Loucy (cell line): ENCODE measurements around the gene PPDPF.

Source experiments
- H2AFZ ChIP-seq: fragments of 200-600 bp; sonication (generic); 2 replicates; pipeline ENCODE4 v1.6.0; 2016; ENCODE audit warnings: antibody characterized with exemption, mild to moderate bottlenecking, low read length, moderate library complexity
- H3F3A ChIP-seq: fragments of 200-600 bp; 2 replicates; pipeline ENCODE4 v1.6.0; 2016; ENCODE audit warnings: antibody characterized with exemption, low read depth, mild to moderate bottlenecking
- H3K27me3 ChIP-seq: fragments of 200-600 bp; sonication (generic); 2 replicates; pipeline ENCODE4 v1.6.1; 2014; ENCODE audit warnings: low read length, mild to moderate bottlenecking; ENCODE audit not compliant: insufficient read depth, poor library complexity, severe bottlenecking
- H3K36me3 ChIP-seq: fragments of 200-600 bp; sonication (generic); 2 replicates; pipeline ENCODE4 v1.6.1; 2016; ENCODE audit warnings: low read length; ENCODE audit not compliant: insufficient read depth
- H3K4me1 ChIP-seq: fragments of 200-600 bp; sonication (generic); 2 replicates; pipeline ENCODE4 v1.5.1; 2014; ENCODE audit warnings: low read length, mild to moderate bottlenecking; ENCODE audit not compliant: insufficient read depth, poor library complexity, severe bottlenecking
- H3K4me2 ChIP-seq: fragments of 200-600 bp; sonication (generic); 2 replicates; pipeline ENCODE4 v1.6.0; 2014; ENCODE audit warnings: antibody characterized with exemption, low read length, low read depth, mild to moderate bottlenecking; ENCODE audit not compliant: poor library complexity, severe bottlenecking
- H3K4me3 ChIP-seq: fragments of 200-600 bp; sonication (generic); 2 replicates; pipeline ENCODE4 v1.5.1; 2014; ENCODE audit warnings: low read length, mild to moderate bottlenecking, mixed read lengths; ENCODE audit not compliant: poor library complexity, severe bottlenecking
- H3K79me2 ChIP-seq: fragments of 200-600 bp; sonication (generic); 2 replicates; pipeline ENCODE4 v1.6.1; 2014; ENCODE audit warnings: low read length; ENCODE audit not compliant: insufficient read depth
- H3K9ac ChIP-seq: fragments of 200-600 bp; sonication (generic); 2 replicates; pipeline ENCODE4 v1.6.0; 2014; ENCODE audit warnings: mild to moderate bottlenecking, low read depth, low read length, moderate library complexity; ENCODE audit not compliant: poor library complexity, severe bottlenecking
- H3K9me2 ChIP-seq: fragments of 200-600 bp; sonication (generic); replicated peaks from 2 replicates; pipeline ENCODE4 v1.6.1; 2016; ENCODE audit warnings: low read depth, low read length, mixed read lengths
- H3K9me3 ChIP-seq: fragments of 200-600 bp; sonication (generic); 2 replicates; pipeline ENCODE4 v1.6.1; 2014; ENCODE audit warnings: mild to moderate bottlenecking, antibody characterized with exemption, low read length, low read depth; ENCODE audit not compliant: insufficient read depth
- H4K20me1 ChIP-seq: fragments of 200-600 bp; sonication (generic); 2 replicates; pipeline ENCODE4 v1.6.0; 2014; ENCODE audit warnings: antibody characterized with exemption, low read length, mild to moderate bottlenecking; ENCODE audit not compliant: insufficient read depth, poor library complexity, severe bottlenecking
- CTCF ChIP-seq: fragments of 200-600 bp; sonication (generic); conservative IDR thresholded peaks from 2 replicates; pipeline ENCODE4 v1.5.1; 2014; ENCODE audit warnings: mild to moderate bottlenecking, antibody characterized with exemption, low read length
- EZH2phosphoT487 ChIP-seq: fragments of 200-600 bp; IDR thresholded peaks from 2 replicates; pipeline ENCODE4 v1.6.1; 2018; ENCODE audit warnings: antibody characterized with exemption, mild to moderate bottlenecking, moderate library complexity, borderline replicate concordance

PPDPF gene

GRCh38 chr20:63500902-63501817, 19.4 kb upstream of the PPDPF start:
- H3K27me3 ChIP-seq, result no peaks in the 10 kb centered on the region
- no peak overlapping the region for H3K9ac ChIP-seq
- TF ChIP-seq CTCF (no peak), EZH2phosphoT487 (no peak)
- H3F3A ChIP-seq, result no peaks in the 10 kb centered on the region
- H3K4me3 ChIP-seq, result no peak overlapping the region
- H2AFZ ChIP-seq, result no peak overlapping the region
- no peaks in the 10 kb centered on the region for H3K36me3 ChIP-seq
- H3K9me2 ChIP-seq, result no peaks in the 10 kb centered on the region
- no peak overlapping the region for H3K4me2 ChIP-seq
- no peaks in the 10 kb centered on the region for H4K20me1 ChIP-seq
- H3K9me3 ChIP-seq, result no peaks in the 10 kb centered on the region; the same call in 1 of the 2 replicates
- no peaks in the 10 kb centered on the region for H3K79me2 ChIP-seq
- no peaks in the 10 kb centered on the region for H3K4me1 ChIP-seq

GRCh38 chr20:63501818-63502670, 18.5 kb upstream of the PPDPF start:
- H2AFZ ChIP-seq, result no peak overlapping the region
- no peaks in the 10 kb centered on the region for H3F3A ChIP-seq
- no peaks in the 10 kb centered on the region for H3K27me3 ChIP-seq
- H4K20me1 ChIP-seq, result no peaks in the 10 kb centered on the region
- H3K36me3 ChIP-seq, result no peaks in the 10 kb centered on the region
- no peak overlapping the region for H3K4me2 ChIP-seq
- TF ChIP-seq CTCF (no peak), EZH2phosphoT487 (no peak)
- no peaks in the 10 kb centered on the region for H3K9me2 ChIP-seq
- H3K9me3 ChIP-seq, result no peaks in the 10 kb centered on the region; the same call in 1 of the 2 replicates
- no peak overlapping the region for H3K9ac ChIP-seq
- no peaks in the 10 kb centered on the region for H3K79me2 ChIP-seq
- no peak overlapping the region for H3K4me3 ChIP-seq
- no peaks in the 10 kb centered on the region for H3K4me1 ChIP-seq

DNA sequence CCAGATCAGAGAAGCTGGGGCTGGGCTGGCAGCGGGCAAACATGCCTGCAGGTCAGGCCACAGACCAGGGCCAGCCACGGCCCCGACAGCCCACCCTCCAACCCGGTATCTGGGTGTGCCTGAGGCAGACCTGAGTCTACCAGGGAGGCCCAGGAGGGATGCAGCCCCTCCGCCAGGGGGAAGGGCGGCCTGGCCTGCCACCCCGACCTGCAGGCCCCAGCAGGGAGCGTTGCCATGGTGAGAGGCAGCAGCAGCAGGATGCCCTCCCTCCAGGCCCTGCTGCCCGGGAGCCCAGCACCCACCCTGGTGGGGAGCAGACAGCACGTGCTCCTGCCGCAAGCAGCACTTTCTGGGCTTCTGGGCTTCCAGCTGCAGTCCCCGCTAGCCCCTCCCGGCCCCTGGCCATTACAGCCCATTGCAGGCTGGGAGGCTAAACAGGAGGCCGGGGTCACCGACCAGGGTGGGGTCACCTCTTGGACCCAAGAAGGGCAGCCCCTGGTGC, 17.8 kb upstream of the PPDPF start:
- Histone ChIP-seq H4K20me1 (no peaks in the 10 kb centered on the region), H3K27me3 (no peaks in the 10 kb centered on the region), H3K9ac (no peak overlapping the region), H3F3A (no peaks in the 10 kb centered on the region), H2AFZ (no peak overlapping the region), H3K9me2 (no peaks in the 10 kb centered on the region), H3K4me2 (no peak overlapping the region), H3K9me3 (no peaks in the 10 kb centered on the region; the same call in 1 of the 2 replicates), H3K4me3 (no peak overlapping the region), H3K36me3 (no peaks in the 10 kb centered on the region), H3K79me2 (no peaks in the 10 kb centered on the region), H3K4me1 (no peaks in the 10 kb centered on the region)
- no peak for TF ChIP-seq CTCF
- TF ChIP-seq EZH2phosphoT487, result no peak
